Retinal pigment epithelial cell (primary cell): ENCODE data around the gene NOSIP.

ENCODE experiments used
- DNase-seq: peaks from one replicate; pipeline ENCODE4 v3.0.0-alpha.2; 2010; ENCODE audit warnings: low read depth
- H3K4me3 ChIP-seq: 2 replicates; pipeline ENCODE4 v1.5.1; 2011; ENCODE audit warnings: mild to moderate bottlenecking, low read length, control low read depth, moderate library complexity
- TF ChIP-seq, protein P1 (sequence below): conservative IDR thresholded peaks from 2 replicates; pipeline ENCODE4 v1.5.1; 2011; ENCODE audit warnings: low read depth, low read length, control low read depth, inconsistent platforms

The NOSIP gene

DNA sequence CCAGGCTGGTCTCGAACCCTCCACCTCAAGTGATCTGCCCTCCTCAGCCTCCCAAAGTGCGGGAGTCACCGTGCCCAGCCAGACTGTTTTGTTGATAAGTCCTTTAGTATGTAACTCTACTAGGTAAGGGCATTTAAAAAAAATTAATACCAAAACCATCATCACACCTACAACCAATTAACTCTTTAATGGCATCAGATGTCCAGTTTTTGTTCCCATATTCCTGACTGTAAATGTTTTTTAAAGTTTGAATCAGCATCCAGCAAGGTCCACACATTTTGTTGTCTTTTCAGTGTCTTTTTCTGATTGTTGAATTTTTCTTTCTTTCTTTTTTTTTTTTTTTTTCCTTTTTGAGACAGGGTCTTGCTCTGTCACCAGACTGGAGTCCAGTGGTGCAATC lies 62.3 kb downstream of the NOSIP start:
- DNase-seq = no peak
- TF ChIP-seq, protein P1, sequence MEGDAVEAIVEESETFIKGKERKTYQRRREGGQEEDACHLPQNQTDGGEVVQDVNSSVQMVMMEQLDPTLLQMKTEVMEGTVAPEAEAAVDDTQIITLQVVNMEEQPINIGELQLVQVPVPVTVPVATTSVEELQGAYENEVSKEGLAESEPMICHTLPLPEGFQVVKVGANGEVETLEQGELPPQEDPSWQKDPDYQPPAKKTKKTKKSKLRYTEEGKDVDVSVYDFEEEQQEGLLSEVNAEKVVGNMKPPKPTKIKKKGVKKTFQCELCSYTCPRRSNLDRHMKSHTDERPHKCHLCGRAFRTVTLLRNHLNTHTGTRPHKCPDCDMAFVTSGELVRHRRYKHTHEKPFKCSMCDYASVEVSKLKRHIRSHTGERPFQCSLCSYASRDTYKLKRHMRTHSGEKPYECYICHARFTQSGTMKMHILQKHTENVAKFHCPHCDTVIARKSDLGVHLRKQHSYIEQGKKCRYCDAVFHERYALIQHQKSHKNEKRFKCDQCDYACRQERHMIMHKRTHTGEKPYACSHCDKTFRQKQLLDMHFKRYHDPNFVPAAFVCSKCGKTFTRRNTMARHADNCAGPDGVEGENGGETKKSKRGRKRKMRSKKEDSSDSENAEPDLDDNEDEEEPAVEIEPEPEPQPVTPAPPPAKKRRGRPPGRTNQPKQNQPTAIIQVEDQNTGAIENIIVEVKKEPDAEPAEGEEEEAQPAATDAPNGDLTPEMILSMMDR = no peak
- H3K4me3 ChIP-seq = no peak overlapping the region

DNA sequence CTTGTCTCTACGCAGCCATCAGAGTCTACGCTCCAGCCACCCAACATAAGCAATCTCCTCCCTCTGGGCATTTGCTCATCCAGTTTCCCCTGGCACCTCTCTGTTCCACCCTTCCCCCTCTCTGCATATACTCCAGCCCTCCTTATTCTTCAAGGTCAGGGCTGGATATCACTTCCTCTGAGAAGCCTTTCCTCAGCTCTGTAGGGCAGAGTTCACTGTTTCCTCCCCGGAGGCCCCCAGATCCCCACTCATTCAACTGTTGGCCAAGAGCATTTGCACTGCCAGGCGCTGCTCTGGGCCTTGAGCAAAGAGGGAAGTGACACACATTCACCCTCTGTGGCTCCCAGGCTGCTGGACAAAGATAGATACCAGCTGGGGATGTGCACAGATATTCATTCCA lies 64.6 kb downstream of the NOSIP start:
- DNase-seq = no peak
- H3K4me3 ChIP-seq = no peak overlapping the region
- TF ChIP-seq, protein P1 = no peak

DNA sequence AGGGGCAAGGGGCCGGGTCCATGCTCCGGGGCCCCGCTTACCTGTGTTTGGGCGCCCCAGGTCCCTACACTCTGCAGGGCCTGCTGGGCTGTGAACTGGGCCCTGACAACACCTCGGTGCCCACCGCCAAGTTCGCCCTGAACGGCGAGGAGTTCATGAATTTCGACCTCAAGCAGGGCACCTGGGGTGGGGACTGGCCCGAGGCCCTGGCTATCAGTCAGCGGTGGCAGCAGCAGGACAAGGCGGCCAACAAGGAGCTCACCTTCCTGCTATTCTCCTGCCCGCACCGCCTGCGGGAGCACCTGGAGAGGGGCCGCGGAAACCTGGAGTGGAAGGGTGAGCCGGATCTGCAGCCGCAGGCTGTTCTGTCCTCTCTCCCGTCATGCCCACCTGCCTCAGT lies 66.2 kb downstream of the NOSIP start:
- TF ChIP-seq, protein P1 = no peak
- no peak for DNase-seq
- H3K4me3 ChIP-seq = no peak overlapping the region

DNA sequence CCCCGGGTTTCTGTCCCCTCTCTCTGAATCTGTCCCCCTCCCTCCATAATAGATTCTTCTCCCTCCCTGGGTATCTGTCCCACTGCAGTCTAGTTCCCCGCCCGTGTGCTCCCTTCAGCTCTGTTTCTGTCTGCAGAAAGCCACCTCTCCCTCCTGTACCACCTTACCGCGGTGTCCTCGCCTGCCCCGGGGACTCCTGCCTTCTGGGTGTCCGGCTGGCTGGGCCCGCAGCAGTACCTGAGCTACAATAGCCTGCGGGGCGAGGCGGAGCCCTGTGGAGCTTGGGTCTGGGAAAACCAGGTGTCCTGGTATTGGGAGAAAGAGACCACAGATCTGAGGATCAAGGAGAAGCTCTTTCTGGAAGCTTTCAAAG lies 66.6 kb downstream of the NOSIP start:
- peak overlapping the region; percentile 64 for H3K4me3 ChIP-seq
- TF ChIP-seq, protein P1 = no peak
- no peak for DNase-seq

DNA sequence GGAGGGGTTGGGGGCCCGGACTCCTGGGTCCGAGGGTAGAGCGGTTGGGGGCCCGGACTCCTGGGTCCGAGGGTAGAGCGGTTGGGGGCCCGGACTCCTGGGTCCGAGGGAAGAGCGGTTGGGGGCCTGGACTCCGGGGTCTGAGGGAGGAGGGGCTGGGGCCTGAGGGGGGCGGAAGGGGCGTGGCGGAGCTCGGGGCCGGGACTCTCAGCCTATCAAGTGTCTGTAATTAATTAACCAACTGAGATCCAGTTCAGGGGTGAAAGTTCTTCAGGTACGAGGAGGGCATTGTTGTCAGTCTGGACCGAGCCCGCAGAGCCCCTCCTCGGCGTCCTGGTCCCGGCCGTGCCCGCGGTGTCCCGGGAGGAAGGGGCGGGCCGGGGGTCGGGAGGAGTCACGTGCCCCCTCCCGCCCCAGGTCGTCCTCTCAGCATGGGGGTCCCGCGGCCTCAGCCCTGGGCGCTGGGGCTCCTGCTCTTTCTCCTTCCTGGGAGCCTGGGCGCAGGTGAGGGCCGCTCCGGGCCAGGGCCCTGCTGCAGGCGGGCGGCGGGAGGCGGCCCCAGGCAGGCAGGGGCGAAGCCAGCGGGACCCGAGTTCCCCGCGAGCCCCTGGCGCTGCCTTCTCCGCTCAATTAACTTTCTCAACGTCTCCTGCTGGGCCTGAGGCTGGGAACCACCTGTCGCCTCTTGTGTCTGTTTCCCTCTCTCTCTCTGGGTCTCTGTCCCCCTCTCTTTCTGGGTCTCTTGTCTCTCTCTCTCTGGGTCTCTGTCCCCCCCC lies 67.2 kb downstream of the NOSIP start:
- no peak for DNase-seq
- peak overlapping the region; percentile 64 for H3K4me3 ChIP-seq
- TF ChIP-seq, protein P1 = no peak

DNA sequence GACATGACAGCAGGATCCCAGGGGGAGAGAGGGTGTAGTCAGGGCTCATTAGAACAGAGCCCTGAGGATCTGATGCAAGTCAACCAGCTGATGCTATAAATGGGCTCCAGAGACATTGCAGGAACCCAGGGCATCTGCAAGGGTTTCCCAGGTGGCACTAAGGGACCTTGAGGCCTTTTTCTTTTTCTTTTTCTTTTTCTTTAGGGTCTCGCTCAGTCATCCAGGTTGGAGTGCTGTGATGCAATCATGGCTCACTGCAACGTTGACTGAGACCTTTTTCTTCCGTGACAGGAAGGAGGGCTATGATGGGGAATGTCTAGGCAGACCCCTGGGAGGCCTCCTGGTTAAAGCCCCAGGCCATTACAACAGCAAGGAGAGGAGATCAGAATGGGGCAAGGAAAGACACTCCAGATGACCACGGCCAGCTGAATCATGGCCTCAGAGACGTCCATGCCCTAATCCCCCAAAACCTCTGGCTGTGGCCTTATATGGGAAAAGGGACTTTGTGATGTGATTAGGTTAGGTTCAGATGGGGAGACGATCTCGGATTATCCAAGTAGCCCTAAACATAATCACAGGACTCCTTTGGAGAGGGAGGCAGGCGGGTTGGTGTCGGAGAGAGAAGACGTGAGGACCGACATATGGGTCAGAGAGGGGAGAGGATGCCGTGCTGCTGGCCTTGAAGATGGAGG lies 72.4 kb downstream of the NOSIP start:
- TF ChIP-seq, protein P1 = no peak
- no peak overlapping the region for H3K4me3 ChIP-seq
- no peak for DNase-seq
